Skeletal muscle satellite cell (primary cell): Measurements from ENCODE around the gene OR10D3.

ENCODE experiments used
- H3K27me3 ChIP-seq: 2 replicates; pipeline ENCODE4 v1.7.0; 2013; ENCODE audit warnings: low read length; ENCODE audit not compliant: control insufficient read depth, insufficient read depth
- H3K36me3 ChIP-seq: 2 replicates; pipeline ENCODE4 v1.7.0; 2013; ENCODE audit warnings: mild to moderate bottlenecking, control low read depth, low read length; ENCODE audit not compliant: insufficient read depth
- H3K4me1 ChIP-seq: 2 replicates; pipeline ENCODE4 v1.7.0; 2013; ENCODE audit warnings: low read length; ENCODE audit not compliant: control insufficient read depth, insufficient read depth
- H3K4me2 ChIP-seq: 2 replicates; pipeline ENCODE4 v1.7.0; 2013; ENCODE audit warnings: mild to moderate bottlenecking, low read length
- H3K4me3 ChIP-seq: 2 replicates; pipeline ENCODE4 v1.7.0; 2013; ENCODE audit warnings: low read length
- H3K9ac ChIP-seq: 2 replicates; pipeline ENCODE4 v1.7.0; 2013; ENCODE audit warnings: mild to moderate bottlenecking, low read depth, low read length, moderate library complexity
- H3K9me3 ChIP-seq: replicated peaks from 2 replicates; pipeline ENCODE4 v1.7.0; 2013; ENCODE audit warnings: mild to moderate bottlenecking, control low read depth, low read length

Gene OR10D3

GRCh38 chr11:124198897-124199296 is 15.8 kb downstream of the OR10D3 start:
- Histone ChIP-seq H3K36me3 (no peaks in the 10 kb centered on the region), H3K9me3 (no peaks in the 10 kb centered on the region), H3K4me3 (no peak overlapping the region), H3K4me2 (no peak overlapping the region), H3K27me3 (no peaks in the 10 kb centered on the region), H3K9ac (no peak overlapping the region), H3K4me1 (peaks cover 10% of the 10 kb centered on the region)

- Histone ChIP-seq H3K9me3 (no peaks in the 10 kb centered on the region), H3K9ac (no peak overlapping the region), H3K4me3 (no peak overlapping the region), H3K36me3 (no peaks in the 10 kb centered on the region), H3K4me2 (no peak overlapping the region), H3K27me3 (peaks cover 3% of the 10 kb centered on the region), H3K4me1 (peaks cover 3% of the 10 kb centered on the region)
Observed at GRCh38 chr11:124199702-124200101, 16.6 kb downstream of the OR10D3 start.

- H3K9ac ChIP-seq, result no peak overlapping the region
- no peak overlapping the region for H3K4me2 ChIP-seq
- H3K4me1 ChIP-seq, result no peaks in the 10 kb centered on the region
- H3K27me3 ChIP-seq, result peaks cover 3% of the 10 kb centered on the region
- no peaks in the 10 kb centered on the region for H3K9me3 ChIP-seq
- H3K4me3 ChIP-seq, result no peak overlapping the region
- no peaks in the 10 kb centered on the region for H3K36me3 ChIP-seq
Observed at GRCh38 chr11:124200671-124201070, 17.5 kb downstream of the OR10D3 start.

- no peaks in the 10 kb centered on the region for H3K4me1 ChIP-seq
- no peaks in the 10 kb centered on the region for H3K36me3 ChIP-seq
- H3K4me3 ChIP-seq, result no peak overlapping the region
- H3K9me3 ChIP-seq, result no peaks in the 10 kb centered on the region
- peaks cover 3% of the 10 kb centered on the region for H3K27me3 ChIP-seq
- no peak overlapping the region for H3K9ac ChIP-seq
- no peak overlapping the region for H3K4me2 ChIP-seq
Observed at GRCh38 chr11:124202951-124203350, 19.8 kb downstream of the OR10D3 start.

- Histone ChIP-seq H3K4me3 (no peak overlapping the region), H3K36me3 (no peaks in the 10 kb centered on the region), H3K4me1 (no peaks in the 10 kb centered on the region), H3K9ac (no peak overlapping the region), H3K4me2 (no peak overlapping the region), H3K9me3 (no peaks in the 10 kb centered on the region), H3K27me3 (peaks cover 3% of the 10 kb centered on the region)
Observed at GRCh38 chr11:124204008-124204407, 20.9 kb downstream of the OR10D3 start.

GRCh38 chr11:124207102-124207792 is 24.1 kb downstream of the OR10D3 start:
- Histone ChIP-seq H3K4me2 (no peak overlapping the region), H3K27me3 (peaks cover 3% of the 10 kb centered on the region), H3K9me3 (no peaks in the 10 kb centered on the region), H3K9ac (no peak overlapping the region), H3K36me3 (no peaks in the 10 kb centered on the region), H3K4me1 (no peaks in the 10 kb centered on the region), H3K4me3 (no peak overlapping the region)

GRCh38 chr11:124209824-124210357 is 26.7 kb downstream of the OR10D3 start:
- H3K4me2 ChIP-seq, result no peak overlapping the region
- H3K27me3 ChIP-seq, result no peaks in the 10 kb centered on the region
- H3K36me3 ChIP-seq, result no peaks in the 10 kb centered on the region
- H3K9me3 ChIP-seq, result no peaks in the 10 kb centered on the region
- H3K4me1 ChIP-seq, result no peaks in the 10 kb centered on the region
- no peak overlapping the region for H3K4me3 ChIP-seq
- no peak overlapping the region for H3K9ac ChIP-seq

GRCh38 chr11:124210421-124210820 is 27.3 kb downstream of the OR10D3 start:
- Histone ChIP-seq H3K9me3 (no peaks in the 10 kb centered on the region), H3K4me3 (no peak overlapping the region), H3K9ac (no peak overlapping the region), H3K4me2 (no peak overlapping the region), H3K27me3 (no peaks in the 10 kb centered on the region), H3K36me3 (no peaks in the 10 kb centered on the region), H3K4me1 (no peaks in the 10 kb centered on the region)

- Histone ChIP-seq H3K36me3 (no peaks in the 10 kb centered on the region), H3K9ac (no peak overlapping the region), H3K4me2 (no peak overlapping the region), H3K27me3 (no peaks in the 10 kb centered on the region), H3K9me3 (no peaks in the 10 kb centered on the region), H3K4me1 (no peaks in the 10 kb centered on the region), H3K4me3 (no peak overlapping the region)
Observed at GRCh38 chr11:124211321-124211720, 28.2 kb downstream of the OR10D3 start.

GRCh38 chr11:124214027-124214426 is 30.9 kb downstream of the OR10D3 start:
- no peak overlapping the region for H3K4me3 ChIP-seq
- no peak overlapping the region for H3K9ac ChIP-seq
- no peaks in the 10 kb centered on the region for H3K4me1 ChIP-seq
- no peaks in the 10 kb centered on the region for H3K9me3 ChIP-seq
- H3K4me2 ChIP-seq, result no peak overlapping the region
- no peaks in the 10 kb centered on the region for H3K36me3 ChIP-seq
- no peaks in the 10 kb centered on the region for H3K27me3 ChIP-seq

- no peaks in the 10 kb centered on the region for H3K9me3 ChIP-seq
- H3K4me1 ChIP-seq, result no peaks in the 10 kb centered on the region
- H3K27me3 ChIP-seq, result no peaks in the 10 kb centered on the region
- H3K4me3 ChIP-seq, result no peak overlapping the region
- no peaks in the 10 kb centered on the region for H3K36me3 ChIP-seq
- no peak overlapping the region for H3K4me2 ChIP-seq
- no peak overlapping the region for H3K9ac ChIP-seq
Observed at GRCh38 chr11:124219126-124219525, 36.0 kb downstream of the OR10D3 start.

GRCh38 chr11:124222407-124222806 is 39.3 kb downstream of the OR10D3 start:
- Histone ChIP-seq H3K4me3 (no peak overlapping the region), H3K27me3 (no peaks in the 10 kb centered on the region), H3K9ac (no peak overlapping the region), H3K36me3 (no peaks in the 10 kb centered on the region), H3K9me3 (no peaks in the 10 kb centered on the region), H3K4me1 (no peaks in the 10 kb centered on the region), H3K4me2 (no peak overlapping the region)
